CD14-positive monocyte (primary cell): Measurements from ENCODE around the gene PON3. TPM values are rescaled to one million over a fixed set of nuclear protein-coding genes. Genes with fewer than 3 reads are reported as not detected.

Source experiments
- DNase-seq, 3 donors: peaks; one replicate each; pipeline ENCODE4 v3.0.0-alpha.2; 2011 to 2022
- H2AFZ ChIP-seq: 2 replicates; pipeline ENCODE4 v1.6.0; 2012; ENCODE audit warnings: mild to moderate bottlenecking, low read depth, low read length, inconsistent platforms; ENCODE audit not compliant: insufficient read depth, poor library complexity, severe bottlenecking
- H3K27ac ChIP-seq, 2 donors: 1 replicate in 1 of 2; 2 replicates in 1 of 2; pipeline ENCODE4 v1.5.1; 2012 to 2013; ENCODE audit warnings: low read length in 2 of 2, control low read depth in 1 of 2, inconsistent platforms in 1 of 2, low read depth in 1 of 2, mild to moderate bottlenecking in 1 of 2
- H3K27me3 ChIP-seq, 2 donors: one replicate each; pipeline versions ENCODE4 v1.6.0 to v1.6.1; 2011 to 2013; ENCODE audit warnings: low read length in 2 of 2; ENCODE audit not compliant: control insufficient read depth in 2 of 2, insufficient read depth in 2 of 2
- H3K36me3 ChIP-seq, 2 donors: replicated peaks in 1 of 2; 1 replicate in 1 of 2; 2 replicates in 1 of 2; pipeline versions ENCODE4 v1.5.1 to v1.6.1; 2012 to 2013; ENCODE audit warnings: low read length in 2 of 2, control low read depth in 1 of 2, inconsistent platforms in 1 of 2, mild to moderate bottlenecking in 1 of 2; ENCODE audit not compliant: insufficient read depth in 2 of 2, control insufficient read depth in 1 of 2
- H3K4me1 ChIP-seq, 2 donors: 1 replicate in 1 of 2; 2 replicates in 1 of 2; pipeline versions ENCODE4 v1.5.1 to v1.6.1; 2012 to 2013; ENCODE audit warnings: low read length in 2 of 2, control low read depth in 1 of 2, inconsistent platforms in 1 of 2, mild to moderate bottlenecking in 1 of 2, moderate library complexity in 1 of 2; ENCODE audit not compliant: insufficient read depth in 2 of 2, control insufficient read depth in 1 of 2
- H3K4me2 ChIP-seq: replicated peaks from 2 replicates; pipeline ENCODE3; 2012; ENCODE audit warnings: low read length, moderate library complexity, mild to moderate bottlenecking; ENCODE audit not compliant: poor library complexity, severe bottlenecking; ENCODE audit errors: extremely low read depth
- H3K4me3 ChIP-seq, 3 experiments: fragments of 200-600 bp in 1 of 3; sonication (generic) in 1 of 3; replicated peaks in 1 of 3; 1 replicate in 2 of 3; 2 replicates in 1 of 3; pipeline ENCODE4 v1.5.1; 2011 to 2013; ENCODE audit warnings: low read length in 3 of 3, mild to moderate bottlenecking in 3 of 3, control low read depth in 2 of 3, low read depth in 2 of 3, inconsistent platforms in 1 of 3, moderate library complexity in 1 of 3
- H3K79me2 ChIP-seq: 2 replicates; pipeline ENCODE4 v1.6.0; 2012; ENCODE audit warnings: mild to moderate bottlenecking, control low read depth, inconsistent platforms, low read length, moderate library complexity; ENCODE audit not compliant: insufficient read depth
- H3K9ac ChIP-seq: 2 replicates; pipeline ENCODE4 v1.6.0; 2017; ENCODE audit warnings: low read length, mild to moderate bottlenecking; ENCODE audit not compliant: insufficient read depth, poor library complexity, severe bottlenecking
- H3K9me3 ChIP-seq, 2 donors: replicated peaks in 1 of 2; 1 replicate in 1 of 2; 2 replicates in 1 of 2; pipeline versions ENCODE4 v1.5.1 to v1.6.1; 2012 to 2013; ENCODE audit warnings: low read length in 2 of 2, control low read depth in 1 of 2; ENCODE audit not compliant: control insufficient read depth in 1 of 2, insufficient read depth in 1 of 2
- H4K20me1 ChIP-seq: 2 replicates; pipeline ENCODE4 v1.6.0; 2012; ENCODE audit warnings: mild to moderate bottlenecking, low read length, control low read depth, moderate library complexity; ENCODE audit not compliant: insufficient read depth
- H3K27ac Mint-ChIP-seq, 7 donors: one replicate each; pipeline ENCODE4 v1.8.0; 2020; ENCODE audit warnings: mild to moderate bottlenecking in 7 of 7, mixed read lengths in 7 of 7, moderate library complexity in 6 of 7, inconsistent platforms in 2 of 7
- H3K27me3 Mint-ChIP-seq, 3 donors: one replicate each; pipeline ENCODE4 v1.8.0; 2021 to 2022; ENCODE audit warnings: low read depth in 3 of 3, mild to moderate bottlenecking in 3 of 3, mixed read lengths in 3 of 3, moderate library complexity in 3 of 3, inconsistent platforms in 1 of 3
- H3K36me3 Mint-ChIP-seq, 2 donors: one replicate each; pipeline ENCODE4 v1.8.0; 2020; ENCODE audit warnings: mixed read lengths in 2 of 2, inconsistent platforms in 1 of 2, mild to moderate bottlenecking in 1 of 2
- H3K4me1 Mint-ChIP-seq: one replicate; pipeline ENCODE4 v1.8.0; 2020; ENCODE audit warnings: mild to moderate bottlenecking, mixed read lengths
- H3K4me3 Mint-ChIP-seq, 2 donors: one replicate each; pipeline ENCODE4 v1.8.0; 2020; ENCODE audit warnings: mild to moderate bottlenecking in 2 of 2, mixed read lengths in 2 of 2, moderate library complexity in 1 of 2
- H3K9me3 Mint-ChIP-seq, 7 donors: one replicate each; pipeline ENCODE4 v1.8.0; 2020 to 2022; ENCODE audit warnings: mixed read lengths in 7 of 7, mild to moderate bottlenecking in 6 of 7, moderate library complexity in 6 of 7, inconsistent platforms in 2 of 7
- WGBS: methylation state at CpG from one replicate; pipeline ENCODE4 v1.1.5; 2013; ENCODE audit warnings: missing lambda C conversion rate; ENCODE audit not compliant: insufficient coverage; 5-methylcytosine and 5-hydroxymethylcytosine counted together
- intact Hi-C, 2 donors: fragments of 100-400 bp; cut with micrococcal nuclease; formaldehyde crosslinking; loops; one replicate each; pipeline versions ENCODE4 v1.15.0 to v1.15.1; 2023
- polyA plus RNA-seq, 3 donors: library from polyadenylated mRNA; depleted of rRNA in 1 of 3; unstranded in 2 of 3; stranded (reverse) in 1 of 3; fragments of 300-500 nt in 2 of 3; fragments of >200 nt in 1 of 3; fragmentation: Illumina TruSeq in 2 of 3; gene quantifications; 1 replicate in 2 of 3; 2 replicates in 1 of 3; pipeline ENCODE4 v1.2.3, GENCODE V29; 2012 to 2021
- TF ChIP-seq, protein P1 (sequence below): fragments of 200-600 bp; IDR thresholded peaks from one replicate; pipeline ENCODE4 v1.8.0; 2022; ENCODE audit warnings: antibody characterized with exemption, mild to moderate bottlenecking

Gene PON3
- polyA plus RNA-seq, 3 donors: not detected

DNA sequence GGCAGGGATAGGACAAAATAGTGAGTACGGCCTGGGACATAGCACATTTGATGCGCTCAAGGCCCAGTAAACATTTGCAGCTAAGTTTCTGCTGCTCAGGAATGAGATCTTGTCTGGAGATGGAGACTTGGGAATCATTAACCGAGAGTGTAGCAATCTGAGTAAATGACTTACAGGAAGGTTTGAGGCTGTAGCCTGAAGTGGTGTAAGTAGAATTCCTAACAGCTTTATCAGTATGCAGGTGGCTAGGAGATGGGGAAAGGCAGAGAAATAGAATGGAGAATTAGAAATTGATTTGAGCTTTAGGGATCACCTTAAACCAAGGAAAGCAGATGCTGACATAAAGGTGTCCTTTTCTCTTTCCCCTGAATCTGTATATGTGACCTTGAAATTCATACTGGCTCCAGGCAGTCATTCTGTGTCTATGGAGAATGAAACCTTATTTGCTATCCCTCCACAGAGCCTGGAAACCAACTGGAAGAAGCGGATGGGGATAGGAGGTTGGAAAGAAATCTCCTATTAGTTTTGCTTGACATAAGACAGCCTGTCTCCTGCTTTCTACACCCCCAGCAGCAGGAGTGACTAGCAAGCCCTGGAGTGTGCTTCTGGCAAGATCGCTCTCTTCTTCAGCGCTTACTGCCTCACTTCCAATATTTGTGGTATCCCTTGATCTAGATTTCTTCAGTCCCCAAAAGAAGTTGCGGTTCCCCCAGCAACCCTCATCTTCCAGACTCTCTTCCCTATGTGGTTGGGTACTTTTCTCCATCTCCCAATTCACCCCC lies 45.1 kb upstream of the PON3 start:
- H3K27me3 Mint-ChIP-seq: peaks cover 0 to 5% (median 2%) of the 10 kb centered on the region in 3 donors
- no peaks in the 10 kb centered on the region for H3K79me2 ChIP-seq
- no peak for DNase-seq
- TF ChIP-seq, protein P1, sequence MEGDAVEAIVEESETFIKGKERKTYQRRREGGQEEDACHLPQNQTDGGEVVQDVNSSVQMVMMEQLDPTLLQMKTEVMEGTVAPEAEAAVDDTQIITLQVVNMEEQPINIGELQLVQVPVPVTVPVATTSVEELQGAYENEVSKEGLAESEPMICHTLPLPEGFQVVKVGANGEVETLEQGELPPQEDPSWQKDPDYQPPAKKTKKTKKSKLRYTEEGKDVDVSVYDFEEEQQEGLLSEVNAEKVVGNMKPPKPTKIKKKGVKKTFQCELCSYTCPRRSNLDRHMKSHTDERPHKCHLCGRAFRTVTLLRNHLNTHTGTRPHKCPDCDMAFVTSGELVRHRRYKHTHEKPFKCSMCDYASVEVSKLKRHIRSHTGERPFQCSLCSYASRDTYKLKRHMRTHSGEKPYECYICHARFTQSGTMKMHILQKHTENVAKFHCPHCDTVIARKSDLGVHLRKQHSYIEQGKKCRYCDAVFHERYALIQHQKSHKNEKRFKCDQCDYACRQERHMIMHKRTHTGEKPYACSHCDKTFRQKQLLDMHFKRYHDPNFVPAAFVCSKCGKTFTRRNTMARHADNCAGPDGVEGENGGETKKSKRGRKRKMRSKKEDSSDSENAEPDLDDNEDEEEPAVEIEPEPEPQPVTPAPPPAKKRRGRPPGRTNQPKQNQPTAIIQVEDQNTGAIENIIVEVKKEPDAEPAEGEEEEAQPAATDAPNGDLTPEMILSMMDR: no peak
- intact Hi-C loops: no loop called here
- H3K4me1 Mint-ChIP-seq: no peaks in the 10 kb centered on the region
- H3K27ac Mint-ChIP-seq: no peak overlapping the region
- no peak overlapping the region for H2AFZ ChIP-seq
- H3K27ac ChIP-seq: no peak overlapping the region
- H3K9me3 ChIP-seq: no peaks in the 10 kb centered on the region
- no peak overlapping the region for H3K4me3 Mint-ChIP-seq
- no peak overlapping the region for H3K9ac ChIP-seq
- H3K27me3 ChIP-seq: no peaks in the 10 kb centered on the region
- no peaks in the 10 kb centered on the region for H3K36me3 Mint-ChIP-seq
- H4K20me1 ChIP-seq: no peaks in the 10 kb centered on the region
- no peaks in the 10 kb centered on the region for H3K9me3 Mint-ChIP-seq
- no peak overlapping the region for H3K4me3 ChIP-seq
- no peaks in the 10 kb centered on the region for H3K4me1 ChIP-seq
- H3K36me3 ChIP-seq: no peaks in the 10 kb centered on the region
- 93% methylated on average over 6 of the region's 7 CpGs for WGBS
- H3K4me2 ChIP-seq: no peak overlapping the region

DNA sequence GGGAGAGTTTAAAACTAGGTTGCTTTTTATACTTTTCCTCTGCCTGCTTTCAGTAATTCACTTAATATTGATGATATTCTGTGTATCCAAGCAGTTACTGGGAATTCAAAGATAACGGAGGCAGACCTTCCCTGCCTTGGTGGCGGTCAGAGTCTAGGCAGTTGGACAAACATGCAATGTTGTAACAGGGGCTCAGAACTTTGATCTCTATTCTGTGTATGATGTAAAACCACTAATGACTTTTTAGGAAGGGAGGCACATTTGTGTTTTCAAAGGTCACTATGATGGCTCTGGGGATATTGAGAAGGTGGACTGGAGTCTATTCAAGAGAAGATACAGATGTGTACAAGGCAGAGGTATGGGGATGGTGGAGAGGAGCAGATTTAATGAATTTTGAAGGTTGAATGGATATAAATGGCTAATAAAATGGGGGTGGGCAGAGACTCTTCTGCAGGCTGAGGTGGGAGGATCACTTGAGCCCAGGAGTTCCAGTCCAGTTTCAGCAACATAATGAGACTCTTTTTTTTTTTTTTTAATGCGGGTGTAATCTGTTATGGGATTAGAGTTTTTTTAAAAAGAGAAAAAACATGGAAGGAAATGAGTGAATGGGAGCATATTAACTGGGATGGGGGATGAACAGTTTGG lies 44.3 kb upstream of the PON3 start:
- no peaks in the 10 kb centered on the region for H3K27me3 ChIP-seq
- Mint-ChIP-seq H3K36me3 (no peaks in the 10 kb centered on the region), H3K27me3 (peaks cover 0 to 5% (median 3%) of the 10 kb centered on the region in 3 donors), H3K27ac (no peak overlapping the region), H3K9me3 (no peaks in the 10 kb centered on the region), H3K4me3 (no peak overlapping the region), H3K4me1 (peaks cover under 1% of the 10 kb centered on the region)
- H2AFZ ChIP-seq: no peak overlapping the region
- H3K4me1 ChIP-seq: no peaks in the 10 kb centered on the region
- no peak overlapping the region for H3K9ac ChIP-seq
- H3K36me3 ChIP-seq: no peaks in the 10 kb centered on the region
- H3K27ac ChIP-seq: no peak overlapping the region
- intact Hi-C loops: no loop called here
- no peaks in the 10 kb centered on the region for H3K79me2 ChIP-seq
- TF ChIP-seq, protein P1: no peak
- H4K20me1 ChIP-seq: no peaks in the 10 kb centered on the region
- 100% methylated on average over 1 of the region's 3 CpGs for WGBS
- no peak overlapping the region for H3K4me2 ChIP-seq
- no peaks in the 10 kb centered on the region for H3K9me3 ChIP-seq
- H3K4me3 ChIP-seq: no peak overlapping the region
- DNase-seq: no peak
